ENCODE data around the gene MRPS18A.
"Not testable (repeated sequence)": the region's sequence is repeated elsewhere in the genome, so short reads cannot be mapped to it uniquely, and the experiment has no call there.

MRPS18A gene

GRCh38 chr6:43671011-43671800 lies 16.4 kb downstream of the MRPS18A start:
- no peak for DNase-seq (ENCODE audit: low read depth, low spot score)

DNA sequence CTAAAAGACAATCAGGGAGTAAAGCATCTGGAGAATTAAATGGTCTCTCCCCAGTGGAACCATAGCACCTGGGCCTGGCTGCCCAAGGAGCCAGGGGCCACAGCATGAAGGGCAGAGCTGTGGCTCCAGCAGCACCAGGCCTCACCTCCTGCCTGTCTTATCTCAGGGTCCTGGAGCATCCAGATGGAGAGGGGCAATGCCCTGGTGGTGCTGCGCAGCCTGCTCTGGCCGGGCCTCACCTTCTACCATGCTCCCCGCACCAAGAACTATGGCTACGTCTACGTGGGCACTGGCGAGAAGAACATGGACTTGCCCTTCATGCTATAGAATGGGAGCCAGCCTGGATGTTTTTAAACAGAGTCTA lies 17.0 kb downstream of the MRPS18A start:
- no peak for DNase-seq (ENCODE audit: low read depth, low spot score)

DNA sequence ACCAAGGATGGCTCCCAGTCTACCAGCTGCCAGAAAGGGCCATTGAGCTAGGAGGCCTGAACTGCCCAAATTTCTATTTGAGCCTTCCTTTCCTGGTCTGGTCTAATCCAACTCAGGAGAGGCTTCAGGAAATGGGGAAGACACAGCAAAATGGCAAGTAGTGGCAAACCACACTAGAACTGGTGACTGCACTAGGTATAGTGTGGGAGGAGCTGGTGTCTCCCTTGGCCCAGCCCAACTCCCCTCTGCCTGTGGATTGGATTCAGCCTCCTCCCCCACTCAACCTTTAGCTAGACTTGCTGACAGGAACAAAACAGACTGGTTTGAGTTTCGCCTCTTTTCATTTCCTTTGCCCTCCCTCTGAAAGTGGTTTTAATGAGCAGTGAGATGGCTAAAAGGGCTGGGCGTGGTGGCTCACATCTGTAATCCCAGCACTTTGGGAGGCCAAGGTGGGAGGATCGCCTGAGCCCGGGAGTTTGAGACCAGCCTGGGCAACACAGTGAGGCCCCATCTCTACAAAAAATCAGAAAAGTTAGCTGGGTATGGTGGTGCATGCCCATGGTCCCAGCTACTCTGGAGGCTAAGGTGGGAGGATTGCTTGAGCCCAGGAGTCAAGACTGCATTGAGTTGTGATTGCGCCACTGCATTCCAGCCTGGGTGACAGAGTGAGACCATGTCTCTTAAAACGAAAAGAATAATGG lies 17.5 kb downstream of the MRPS18A start:
- no peak for DNase-seq (ENCODE audit: low read depth, low spot score)

GRCh38 chr6:43669050-43669921 lies 18.3 kb downstream of the MRPS18A start:
- DNase-seq (ENCODE audit: low read depth, low spot score): no peak

GRCh38 chr6:43668151-43669028 lies 19.2 kb downstream of the MRPS18A start:
- no peak for DNase-seq (ENCODE audit: low read depth, low spot score)

DNA sequence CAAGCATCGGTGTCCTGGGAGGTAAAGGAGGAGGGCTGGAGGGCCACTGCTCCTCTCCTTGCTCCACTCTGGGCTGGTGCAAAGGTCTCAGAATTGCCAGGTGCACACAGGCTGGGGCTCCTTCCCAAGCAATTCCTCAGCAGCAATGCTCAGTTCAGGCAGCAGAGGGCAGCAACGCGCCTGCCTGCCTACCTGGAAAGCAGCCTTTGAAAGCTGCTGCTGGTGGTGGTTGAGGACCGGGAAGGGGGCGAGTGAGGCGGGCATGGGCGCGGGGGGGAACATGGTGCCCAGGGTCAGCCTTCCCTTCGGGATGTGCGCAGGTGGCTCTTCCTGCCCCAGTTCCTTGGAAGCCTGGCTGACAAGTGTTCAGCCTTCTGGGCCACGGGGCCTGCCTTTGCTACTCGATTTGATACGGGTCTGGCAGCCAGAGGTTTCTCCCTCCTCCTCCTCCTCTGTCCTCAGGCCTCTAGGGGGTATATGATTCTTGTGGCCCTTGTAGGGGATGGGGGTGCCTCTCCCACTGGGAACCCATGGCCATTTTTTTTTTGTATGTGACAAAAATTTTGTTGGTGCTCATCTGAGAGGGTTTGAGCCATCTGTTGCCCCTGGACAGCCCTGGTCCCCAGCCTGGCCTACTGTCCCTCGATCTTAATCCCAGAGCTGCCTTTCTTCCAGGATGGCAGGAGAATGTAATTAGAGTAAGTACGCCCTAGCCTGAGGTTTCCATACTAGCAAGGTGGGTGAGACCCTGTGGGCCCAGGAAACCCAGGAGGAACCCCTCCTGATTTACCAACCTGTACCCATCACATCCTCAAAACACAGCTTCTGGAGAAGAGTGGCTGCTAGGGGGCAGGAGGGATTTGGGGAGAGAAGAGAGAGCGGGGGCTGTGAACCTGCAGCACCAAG lies 20.1 kb downstream of the MRPS18A start:
- DNase-seq (ENCODE audit: low read depth, low spot score): no peak

- no peak for DNase-seq (ENCODE audit: low read depth, low spot score)
Observed at GRCh38 chr6:43666196-43666920, 21.2 kb downstream of the MRPS18A start.

DNA sequence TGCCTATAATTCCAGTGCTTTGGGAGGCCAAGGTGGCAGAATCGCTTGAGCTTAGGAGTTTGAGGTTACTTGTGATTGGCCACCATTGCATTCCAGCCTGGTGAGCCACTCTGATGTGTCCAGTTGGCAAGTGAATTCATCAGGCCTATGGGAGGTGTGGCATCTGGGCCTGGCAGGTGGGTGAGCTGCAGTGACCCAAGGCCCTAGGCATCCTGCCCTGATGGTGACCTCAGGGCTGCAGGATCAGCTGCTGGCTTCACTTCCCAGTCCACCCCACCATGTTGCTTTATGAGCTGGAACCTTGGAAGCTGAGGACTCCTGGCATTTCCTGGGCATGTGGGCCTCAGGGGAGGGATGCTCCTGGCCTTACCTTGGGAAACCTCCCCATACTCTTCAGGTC lies 22.2 kb downstream of the MRPS18A start:
- DNase-seq (ENCODE audit: low read depth, low spot score): no peak

GRCh38 chr6:43662948-43663347 lies 24.6 kb downstream of the MRPS18A start:
- not testable (repeated sequence) for DNase-seq (ENCODE audit: low read depth, low spot score)

DNA sequence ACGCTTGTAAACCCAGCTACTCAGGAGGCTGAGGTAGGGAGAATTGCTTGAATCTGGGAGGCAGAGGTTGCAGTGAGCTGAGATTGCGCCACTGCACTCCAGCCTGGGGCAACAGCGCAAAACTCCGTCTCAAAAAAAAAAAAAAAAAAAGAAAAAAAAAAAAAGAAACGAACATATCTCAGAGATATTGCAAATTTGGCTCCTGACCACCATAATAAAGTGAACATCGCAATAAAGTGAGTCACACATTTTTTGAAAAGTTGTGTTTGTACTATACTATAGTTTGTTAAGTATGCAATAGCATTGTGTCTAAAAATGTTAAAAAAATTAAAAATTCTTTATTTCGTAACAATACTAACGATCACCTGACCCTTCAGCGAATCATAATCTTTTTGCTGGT lies 29.4 kb downstream of the MRPS18A start:
- no peak for DNase-seq (ENCODE audit: low read depth, low spot score)

GRCh38 chr6:43657221-43657802 lies 30.3 kb downstream of the MRPS18A start:
- no peak for DNase-seq (ENCODE audit: low read depth, low spot score)

DNA sequence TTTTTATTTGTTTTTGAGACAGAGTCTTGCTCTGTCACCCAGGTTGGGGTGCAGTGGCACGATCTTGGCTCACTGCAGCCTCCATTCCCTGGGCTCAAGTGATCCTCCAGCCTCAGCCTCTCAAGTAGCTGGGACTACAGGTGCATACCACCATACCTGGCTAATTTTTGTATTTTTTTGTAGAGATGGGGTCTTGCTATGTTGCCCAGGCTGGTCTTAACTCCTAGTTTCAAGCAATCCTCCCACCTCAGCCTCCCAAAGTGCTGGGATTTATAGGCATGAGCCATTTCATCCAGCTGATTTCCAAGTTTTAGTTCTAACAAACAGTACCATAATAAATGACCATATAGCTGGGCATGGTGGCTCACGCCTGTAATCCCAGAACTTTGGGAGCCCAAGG lies 34.8 kb downstream of the MRPS18A start:
- DNase-seq (ENCODE audit: low read depth, low spot score): not testable (repeated sequence)

GRCh38 chr6:43648248-43648647 lies 39.3 kb downstream of the MRPS18A start:
- no peak for DNase-seq (ENCODE audit: low read depth, low spot score)

GRCh38 chr6:43647613-43648012 lies 40.0 kb downstream of the MRPS18A start:
- no peak for DNase-seq (ENCODE audit: low read depth, low spot score)

DNA sequence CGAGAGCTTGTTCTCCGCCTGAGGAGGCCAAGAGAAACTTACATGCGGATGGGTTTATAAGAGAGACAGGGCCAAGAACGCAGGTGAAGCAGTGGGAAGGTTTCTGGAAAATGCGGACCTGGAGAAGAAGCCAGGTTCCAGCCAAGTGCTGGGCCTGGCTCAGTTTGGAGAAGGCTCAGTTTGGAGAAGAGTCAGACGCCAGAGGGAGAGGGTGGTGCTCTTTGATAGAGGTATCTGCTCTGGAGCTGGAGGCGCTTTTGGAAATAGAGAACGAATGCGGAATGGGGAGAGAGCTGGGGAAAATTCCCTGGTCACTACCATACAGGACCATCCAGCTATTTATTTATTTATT lies 42.0 kb downstream of the MRPS18A start:
- DNase-seq (ENCODE audit: low read depth, low spot score): no peak

- DNase-seq (ENCODE audit: low read depth, low spot score): no peak
Observed at GRCh38 chr6:43644940-43645612, 42.5 kb downstream of the MRPS18A start, which contains the start of gene RSPH9. RSPH9 (plus strand) TSS chr6:43645036; CDS start chr6:43645099, 63 bp downstream.

- DNase-seq (ENCODE audit: low read depth, low spot score): no peak
Observed at GRCh38 chr6:43639984-43640800, 47.4 kb downstream of the MRPS18A start.

GRCh38 chr6:43636308-43636659 lies 51.3 kb downstream of the MRPS18A start:
- DNase-seq (ENCODE audit: low read depth, low spot score): no peak
